B cell (primary cell): Measurements from ENCODE around the gene SFMBT2. TPM values are rescaled to one million over a fixed set of nuclear protein-coding genes. Genes with fewer than 3 reads are reported as not detected.

Experiments
- ATAC-seq: fragments of 200-7000 bp; cut with Tn5 transposase; one replicate; pipeline ENCODE4 v1.10.0; 2021; ENCODE audit warnings: low read depth, mild to moderate bottlenecking, moderate number of reproducible peaks, moderate library complexity
- CTCF ChIA-PET: fragments of 350-600 bp; sonication (Branson Sonifier 250); formaldehyde crosslinking; loops from one replicate; lab custom pipeline; 2021; ENCODE audit warnings: antibody characterized with exemption, inconsistent platforms; lab: Charles Lee
- POLR2A ChIA-PET: fragments of 350-600 bp; sonication (Branson Sonifier 250); formaldehyde crosslinking; loops from one replicate; lab custom pipeline; 2021; ENCODE audit warnings: antibody characterized with exemption; lab: Charles Lee
- DNase-seq: peaks from one replicate; pipeline ENCODE4 v3.0.0; 2013
- H2AFZ ChIP-seq: 2 replicates; pipeline ENCODE4 v1.6.1; 2012; ENCODE audit warnings: mild to moderate bottlenecking, low read depth, low read length; ENCODE audit not compliant: insufficient read depth, poor library complexity, severe bottlenecking
- H3K27ac ChIP-seq, 2 donors: 1 replicate in 1 of 2; 2 replicates in 1 of 2; pipeline ENCODE4 v1.5.1; 2012 to 2013; ENCODE audit warnings: low read length in 2 of 2, mild to moderate bottlenecking in 2 of 2, moderate library complexity in 1 of 2
- H3K27me3 ChIP-seq, 4 experiments: fragments of 200-600 bp in 1 of 4; sonication (generic) in 1 of 4; replicated peaks in 1 of 4; 1 replicate in 2 of 4; 2 replicates in 2 of 4; pipeline versions ENCODE4 v1.6.1 to v1.7.0; 2013 to 2016; ENCODE audit warnings: low read length in 3 of 4, mild to moderate bottlenecking in 2 of 4, mixed read lengths in 1 of 4, moderate library complexity in 1 of 4; ENCODE audit not compliant: insufficient read depth in 4 of 4, control insufficient read depth in 3 of 4; ENCODE audit errors: control extremely low read depth in 1 of 4
- H3K36me3 ChIP-seq, 2 experiments: replicated peaks in 1 of 2; 1 replicate in 1 of 2; 2 replicates in 1 of 2; pipeline versions ENCODE4 v1.6.1 to v1.7.1; 2013; ENCODE audit warnings: low read length in 1 of 2; ENCODE audit not compliant: insufficient read depth in 2 of 2, control insufficient read depth in 1 of 2; ENCODE audit errors: control extremely low read depth in 1 of 2, extremely low read depth in 1 of 2
- H3K4me1 ChIP-seq, 2 donors: fragments of 200-600 bp in 1 of 2; sonication (generic) in 1 of 2; 1 replicate in 1 of 2; 2 replicates in 1 of 2; pipeline versions ENCODE4 v1.5.1 to v1.6.1; 2013 to 2017; ENCODE audit warnings: low read length in 2 of 2; ENCODE audit not compliant: control insufficient read depth in 2 of 2, insufficient read depth in 2 of 2
- H3K4me2 ChIP-seq: replicated peaks from 2 replicates; pipeline ENCODE3; 2012; ENCODE audit warnings: mild to moderate bottlenecking, low read depth, low read length; ENCODE audit not compliant: poor library complexity, severe bottlenecking
- H3K4me3 ChIP-seq, 5 experiments: fragments of 200-600 bp in 1 of 5; sonication (generic) in 1 of 5; 1 replicate in 3 of 5; 2 replicates in 2 of 5; pipeline versions ENCODE4 v1.5.1 to v1.7.0; 2011 to 2016; ENCODE audit warnings: low read length in 4 of 5, mild to moderate bottlenecking in 4 of 5, low read depth in 2 of 5, control low read depth in 1 of 5, moderate library complexity in 1 of 5; ENCODE audit not compliant: insufficient read depth in 1 of 5; ENCODE audit errors: control extremely low read depth in 1 of 5, extremely low read depth in 1 of 5
- H3K79me2 ChIP-seq: fragments of 200-600 bp; sonication (generic); one replicate; pipeline ENCODE4 v1.6.0; 2016; ENCODE audit warnings: low read length; ENCODE audit not compliant: control insufficient read depth, insufficient read depth
- H3K9ac ChIP-seq: fragments of 200-600 bp; sonication (generic); 2 replicates; pipeline ENCODE4 v1.6.1; 2017; ENCODE audit warnings: mild to moderate bottlenecking, low read length, moderate library complexity
- H3K9me3 ChIP-seq, 3 donors: one replicate each; pipeline versions ENCODE4 v1.6.1 to v1.7.1; 2013; ENCODE audit warnings: low read length in 2 of 3; ENCODE audit not compliant: control insufficient read depth in 2 of 3, insufficient read depth in 1 of 3; ENCODE audit errors: control extremely low read depth in 1 of 3
- H4K20me1 ChIP-seq: 2 replicates; pipeline ENCODE4 v1.6.0; 2012; ENCODE audit warnings: mild to moderate bottlenecking, low read length; ENCODE audit not compliant: insufficient read depth, control insufficient read depth, poor library complexity, severe bottlenecking
- H3K27ac Mint-ChIP-seq: one replicate; pipeline ENCODE4 v1.8.0; 2021; ENCODE audit warnings: mixed read lengths
- H3K27me3 Mint-ChIP-seq: one replicate; pipeline ENCODE4 v1.8.0; 2021; ENCODE audit warnings: mixed read lengths
- H3K4me1 Mint-ChIP-seq: one replicate; pipeline ENCODE4 v1.8.0; 2021; ENCODE audit warnings: mixed read lengths
- H3K4me3 Mint-ChIP-seq: one replicate; pipeline ENCODE4 v1.8.0; 2021; ENCODE audit warnings: mixed read lengths
- H3K9me3 Mint-ChIP-seq: one replicate; pipeline ENCODE4 v1.8.0; 2022; ENCODE audit warnings: mixed read lengths; ENCODE audit not compliant: insufficient read depth
- EZH2 ChIP-seq: IDR thresholded peaks from 2 replicates; pipeline ENCODE4 v1.6.1; 2012; ENCODE audit warnings: borderline replicate concordance, low read depth, mild to moderate bottlenecking, moderate library complexity, low read length; ENCODE audit not compliant: insufficient read depth, poor library complexity, severe bottlenecking
- WGBS: methylation state at CpG from one replicate; pipeline ENCODE4 v1.1.5; 2013; ENCODE audit warnings: missing lambda C conversion rate; ENCODE audit not compliant: insufficient coverage; 5-methylcytosine and 5-hydroxymethylcytosine counted together
- intact Hi-C: fragments of 100-400 bp; cut with micrococcal nuclease; formaldehyde crosslinking; loops from one replicate; pipeline ENCODE4 v1.10.0; 2022
- polyA plus RNA-seq: library from polyadenylated mRNA; depleted of rRNA; stranded (reverse); fragments of >200 nt; gene quantifications from 2 replicates; pipeline ENCODE4 v1.2.3, GENCODE V29; 2012
- total RNA-seq, 2 donors: library from RNA; stranded (reverse); fragments of 120-200 nt in 1 of 2; gene quantifications; 1 replicate in 1 of 2; 2 replicates in 1 of 2; pipeline versions ENCODE4 v1.2.3 to v1.2.4, GENCODE V29; 2013 to 2022
- TF ChIP-seq, protein P1 (sequence below): fragments of 200-600 bp; IDR thresholded peaks from one replicate; pipeline ENCODE4 v1.8.0; 2022; ENCODE audit warnings: antibody characterized with exemption, mild to moderate bottlenecking

The SFMBT2 gene
- total and polyA plus RNA-seq, 2 donors (not counting 1 experiment from before 2014, with no cell fraction given) = 2.3 to 24.0 TPM

DNA sequence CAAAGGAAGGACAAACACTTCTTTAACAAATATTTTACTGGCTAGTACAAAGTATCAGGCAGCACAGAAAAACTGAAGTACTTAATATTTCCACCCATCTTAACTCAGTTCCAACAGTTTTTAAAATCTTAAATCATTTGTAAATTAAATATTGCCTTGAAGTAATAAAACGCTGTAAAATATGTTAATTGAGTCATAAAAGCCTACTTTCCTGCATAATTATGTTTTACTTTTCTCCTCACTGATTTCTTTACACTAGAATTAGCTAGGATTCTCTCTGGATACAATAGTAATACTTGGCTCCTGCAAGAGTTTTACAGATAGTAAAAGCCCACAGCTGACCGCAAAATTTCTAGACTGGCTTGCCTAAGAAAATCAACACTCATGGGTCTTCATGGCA, 74.9 kb downstream of the SFMBT2 start:
- Histone ChIP-seq H3K9me3 (no peaks in the 10 kb centered on the region), H3K36me3 (peaks cover 0 to 1% of the 10 kb centered on the region in 2 experiments), H3K4me2 (no peak overlapping the region), H3K9ac (no peak overlapping the region), H4K20me1 (no peaks in the 10 kb centered on the region), H3K27me3 (no peaks in the 10 kb centered on the region), H3K4me3 (no peak overlapping the region), H3K4me1 (peaks cover 10 to 16% of the 10 kb centered on the region in 2 donors), H3K27ac (no peak overlapping the region), H3K79me2 (peaks cover 42% of the 10 kb centered on the region), H2AFZ (no peak overlapping the region)
- H3K9me3 Mint-ChIP-seq = no peaks in the 10 kb centered on the region
- WGBS = no CpG with 5 or more reads among the region's 2 CpGs
- H3K4me1 Mint-ChIP-seq = peaks cover 22% of the 10 kb centered on the region
- no peaks in the 10 kb centered on the region for H3K27me3 Mint-ChIP-seq
- no peak for TF ChIP-seq EZH2
- TF ChIP-seq, protein P1, sequence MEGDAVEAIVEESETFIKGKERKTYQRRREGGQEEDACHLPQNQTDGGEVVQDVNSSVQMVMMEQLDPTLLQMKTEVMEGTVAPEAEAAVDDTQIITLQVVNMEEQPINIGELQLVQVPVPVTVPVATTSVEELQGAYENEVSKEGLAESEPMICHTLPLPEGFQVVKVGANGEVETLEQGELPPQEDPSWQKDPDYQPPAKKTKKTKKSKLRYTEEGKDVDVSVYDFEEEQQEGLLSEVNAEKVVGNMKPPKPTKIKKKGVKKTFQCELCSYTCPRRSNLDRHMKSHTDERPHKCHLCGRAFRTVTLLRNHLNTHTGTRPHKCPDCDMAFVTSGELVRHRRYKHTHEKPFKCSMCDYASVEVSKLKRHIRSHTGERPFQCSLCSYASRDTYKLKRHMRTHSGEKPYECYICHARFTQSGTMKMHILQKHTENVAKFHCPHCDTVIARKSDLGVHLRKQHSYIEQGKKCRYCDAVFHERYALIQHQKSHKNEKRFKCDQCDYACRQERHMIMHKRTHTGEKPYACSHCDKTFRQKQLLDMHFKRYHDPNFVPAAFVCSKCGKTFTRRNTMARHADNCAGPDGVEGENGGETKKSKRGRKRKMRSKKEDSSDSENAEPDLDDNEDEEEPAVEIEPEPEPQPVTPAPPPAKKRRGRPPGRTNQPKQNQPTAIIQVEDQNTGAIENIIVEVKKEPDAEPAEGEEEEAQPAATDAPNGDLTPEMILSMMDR = no peak
- ATAC-seq (no peak), DNase-seq (no peak)
- POLR2A ChIA-PET = no interaction called here
- CTCF ChIA-PET = no interaction called here
- H3K4me3 Mint-ChIP-seq = no peak overlapping the region
- H3K27ac Mint-ChIP-seq = no peak overlapping the region
- intact Hi-C loops = loop anchor here (2.0 kb wide), 1 partner anchor 29 kb away; no protein-coding TSS in a partner anchor

DNA sequence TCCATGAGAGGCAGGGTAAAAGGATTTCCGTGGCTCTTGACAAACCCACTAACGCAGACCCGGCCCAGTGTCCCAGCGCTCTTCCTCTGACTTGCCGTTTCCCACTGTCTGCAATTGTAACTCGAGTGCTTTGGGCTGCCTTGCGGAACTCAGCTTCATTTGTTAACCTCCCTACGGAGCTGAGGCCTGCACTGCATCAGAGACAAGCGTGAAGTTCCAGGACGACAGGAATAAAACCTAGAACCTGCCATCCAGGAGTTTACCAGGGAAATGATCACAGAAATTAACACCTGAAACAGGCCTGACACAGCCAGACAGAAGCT, 76.2 kb downstream of the SFMBT2 start:
- Histone ChIP-seq H3K27ac (no peak overlapping the region), H3K4me3 (no peak overlapping the region), H4K20me1 (no peaks in the 10 kb centered on the region), H3K27me3 (no peaks in the 10 kb centered on the region), H3K79me2 (peaks cover 56% of the 10 kb centered on the region), H3K9ac (no peak overlapping the region), H3K4me2 (no peak overlapping the region), H3K4me1 (peaks cover 10 to 16% of the 10 kb centered on the region in 2 donors), H2AFZ (no peak overlapping the region), H3K9me3 (peaks cover 0 to 1% (median 0%) of the 10 kb centered on the region in 3 donors), H3K36me3 (no peaks in the 10 kb centered on the region)
- no peak overlapping the region for H3K4me3 Mint-ChIP-seq
- no peak overlapping the region for H3K27ac Mint-ChIP-seq
- ChIA-PET POLR2A (no interaction called here), CTCF (no interaction called here)
- intact Hi-C loops = no loop called here
- over 99% methylated on average over 8 of the region's 10 CpGs for WGBS
- H3K9me3 Mint-ChIP-seq = no peaks in the 10 kb centered on the region
- H3K4me1 Mint-ChIP-seq = peaks cover 22% of the 10 kb centered on the region
- no peak for DNase-seq
- ATAC-seq = no peak
- no peaks in the 10 kb centered on the region for H3K27me3 Mint-ChIP-seq
- TF ChIP-seq EZH2 = no peak
- TF ChIP-seq, protein P1 = no peak
